Measurements from ENCODE around the gene KCNMB1. TPM values are rescaled to one million over a fixed set of nuclear protein-coding genes. Genes with fewer than 3 reads are reported as not detected.

Gene KCNMB1
- total and polyA plus RNA-seq, 7 experiments from 2014 or later, result 0.48 to 5.6 TPM; not detected in 5

DNA sequence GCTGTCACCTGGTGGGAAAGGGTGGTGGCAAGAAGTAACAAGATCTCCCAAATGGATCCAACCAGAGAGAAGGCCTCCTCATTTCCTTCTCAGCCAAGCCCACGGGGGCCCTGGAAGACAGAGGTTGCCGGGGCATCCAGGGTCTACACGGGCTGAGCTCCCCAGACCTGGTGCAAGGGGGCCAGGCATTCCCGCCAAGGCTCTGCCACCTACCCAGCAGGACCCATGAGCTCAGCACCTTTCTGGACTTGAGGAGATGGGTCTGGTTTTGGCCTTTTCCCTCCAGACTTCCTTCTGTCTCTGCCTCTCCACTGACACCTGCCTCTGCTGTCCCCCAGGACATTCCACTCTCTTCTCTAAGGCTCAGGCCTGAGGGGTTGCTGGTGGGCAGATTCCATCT lies 42.4 kb upstream of the KCNMB1 start:
- H3K4me1 ChIP-seq (ENCODE audit: control insufficient read depth in 2 of 2, insufficient read depth in 2 of 2, low read length in 2 of 2), result no peaks in the 10 kb centered on the region
- no peaks in the 10 kb centered on the region for H3K27me3 ChIP-seq (ENCODE audit: control insufficient read depth in 2 of 2, insufficient read depth in 2 of 2, low read length in 2 of 2)
- no peaks in the 10 kb centered on the region for H3K9me3 ChIP-seq (ENCODE audit: control insufficient read depth in 2 of 3, low read length in 3 of 3)
- ATAC-seq (no peak), DNase-seq (no peak)
- no peaks in the 10 kb centered on the region for H3K4me1 Mint-ChIP-seq
- H3K36me3 ChIP-seq (ENCODE audit: control insufficient read depth in 2 of 3, insufficient read depth in 3 of 3, low read length in 3 of 3), result no peaks in the 10 kb centered on the region
- POLR2A ChIA-PET, result no interaction called here
- H3K9me3 Mint-ChIP-seq, result peaks cover 0 to 5% (median 0%) of the 10 kb centered on the region in 11 donors
- peaks cover 0 to 13% (median 9%) of the 10 kb centered on the region in 5 donors for H3K27me3 Mint-ChIP-seq
- no peak overlapping the region for H3K4me3 ChIP-seq (ENCODE audit: low read length)
- H3K36me3 Mint-ChIP-seq, result no peaks in the 10 kb centered on the region
- CTCF ChIA-PET, result interaction anchor here (0.7 kb wide), 1 partner anchor 15 kb away, joined by 3 read pairs; no protein-coding TSS in a partner anchor
- no peak overlapping the region for H3K4me3 Mint-ChIP-seq
- intact Hi-C loops (cut with micrococcal nuclease), result no loop called here
- H3K27ac ChIP-seq (ENCODE audit: low read depth, low read length), result no peak overlapping the region
- no peak overlapping the region for H3K27ac Mint-ChIP-seq

DNA sequence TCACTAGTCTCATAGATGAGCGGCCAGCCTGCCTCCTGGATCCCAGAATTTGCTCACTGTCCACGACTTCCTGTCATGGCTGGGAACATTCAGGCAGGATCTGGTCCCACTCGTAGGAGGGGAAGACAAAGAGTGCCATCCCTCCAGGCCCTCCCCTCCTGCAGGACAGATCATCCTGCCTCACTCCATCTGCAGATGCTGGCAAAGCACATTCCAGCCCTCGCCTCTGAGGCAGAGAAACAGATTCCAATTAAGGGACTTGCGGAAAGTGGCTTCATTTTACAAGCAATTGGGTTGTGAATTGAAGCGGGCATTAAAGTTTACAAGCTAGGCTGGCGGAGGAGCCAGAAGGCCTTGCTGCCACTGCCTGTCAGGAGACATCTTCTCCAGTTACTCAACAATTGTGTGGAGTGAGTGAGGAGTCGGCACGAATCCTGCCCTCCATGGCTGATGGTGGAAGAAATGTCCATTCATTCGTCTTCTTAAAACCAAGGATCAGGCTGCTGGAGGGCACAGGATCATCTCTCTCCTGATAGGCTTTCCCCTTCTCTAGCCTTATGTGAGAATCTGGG lies 41.8 kb upstream of the KCNMB1 start:
- Histone ChIP-seq H3K27me3 (ENCODE audit: control insufficient read depth in 2 of 2, insufficient read depth in 2 of 2, low read length in 2 of 2) (no peaks in the 10 kb centered on the region), H3K27ac (ENCODE audit: low read depth, low read length) (no peak overlapping the region), H3K36me3 (ENCODE audit: control insufficient read depth in 2 of 3, insufficient read depth in 3 of 3, low read length in 3 of 3) (no peaks in the 10 kb centered on the region), H3K4me1 (ENCODE audit: control insufficient read depth in 2 of 2, insufficient read depth in 2 of 2, low read length in 2 of 2) (no peaks in the 10 kb centered on the region), H3K9me3 (ENCODE audit: control insufficient read depth in 2 of 3, low read length in 3 of 3) (no peaks in the 10 kb centered on the region), H3K4me3 (ENCODE audit: low read length) (no peak overlapping the region)
- DNase-seq (no peak), ATAC-seq (no peak)
- H3K27me3 Mint-ChIP-seq, result peaks cover 0 to 13% (median 9%) of the 10 kb centered on the region in 5 donors
- no peaks in the 10 kb centered on the region for H3K36me3 Mint-ChIP-seq
- peaks cover 0 to 5% (median 0%) of the 10 kb centered on the region in 11 donors for H3K9me3 Mint-ChIP-seq
- no peaks in the 10 kb centered on the region for H3K4me1 Mint-ChIP-seq
- ChIA-PET POLR2A (no interaction called here), CTCF (interaction anchor here (0.6 to 0.7 kb wide), 2 partner anchors 15 to 208 kb away, joined by 3 read pairs; no protein-coding TSS in a partner anchor)
- H3K27ac Mint-ChIP-seq, result no peak overlapping the region
- no peak overlapping the region for H3K4me3 Mint-ChIP-seq
- intact Hi-C loops (cut with micrococcal nuclease), result no loop called here

GRCh38 chr5:170430256-170430655 lies 41.1 kb upstream of the KCNMB1 start:
- Mint-ChIP-seq H3K36me3 (no peaks in the 10 kb centered on the region), H3K27me3 (peaks cover 0 to 13% (median 9%) of the 10 kb centered on the region in 5 donors), H3K4me3 (no peak overlapping the region), H3K9me3 (peaks cover 0 to 5% (median 0%) of the 10 kb centered on the region in 11 donors), H3K4me1 (no peaks in the 10 kb centered on the region), H3K27ac (no peak overlapping the region)
- ChIA-PET CTCF (no interaction called here), POLR2A (no interaction called here)
- ATAC-seq (no peak), DNase-seq (no peak)
- Histone ChIP-seq H3K4me3 (ENCODE audit: low read length) (no peak overlapping the region), H3K9me3 (ENCODE audit: control insufficient read depth in 2 of 3, low read length in 3 of 3) (no peaks in the 10 kb centered on the region), H3K27ac (ENCODE audit: low read depth, low read length) (no peak overlapping the region), H3K36me3 (ENCODE audit: control insufficient read depth in 2 of 3, insufficient read depth in 3 of 3, low read length in 3 of 3) (no peaks in the 10 kb centered on the region), H3K27me3 (ENCODE audit: control insufficient read depth in 2 of 2, insufficient read depth in 2 of 2, low read length in 2 of 2) (no peaks in the 10 kb centered on the region), H3K4me1 (ENCODE audit: control insufficient read depth in 2 of 2, insufficient read depth in 2 of 2, low read length in 2 of 2) (no peaks in the 10 kb centered on the region)
- intact Hi-C loops (cut with micrococcal nuclease), result no loop called here

DNA sequence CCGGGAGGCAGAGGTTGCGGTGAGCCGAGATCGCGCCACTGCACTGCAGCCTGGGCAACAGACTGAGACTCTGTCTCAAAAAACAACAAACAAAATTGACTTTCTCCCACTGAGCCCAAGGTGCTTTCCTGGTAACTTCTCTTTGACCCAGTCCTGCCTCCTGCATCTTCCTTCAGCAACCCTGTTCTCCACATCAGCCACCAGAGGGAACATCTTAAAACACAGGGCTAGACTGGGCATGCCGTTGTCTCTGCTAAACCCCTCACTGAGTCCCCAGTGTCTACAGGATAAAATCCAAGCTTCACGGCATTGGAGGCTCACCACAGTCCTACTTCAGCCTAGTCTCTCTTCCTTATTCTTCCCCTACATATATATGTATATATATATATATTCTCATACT lies 39.8 kb upstream of the KCNMB1 start:
- H3K4me1 Mint-ChIP-seq, result no peaks in the 10 kb centered on the region
- ChIA-PET POLR2A (no interaction called here), CTCF (no interaction called here)
- no peak overlapping the region for H3K4me3 ChIP-seq (ENCODE audit: low read length)
- H3K36me3 Mint-ChIP-seq, result no peaks in the 10 kb centered on the region
- H3K4me1 ChIP-seq (ENCODE audit: control insufficient read depth in 2 of 2, insufficient read depth in 2 of 2, low read length in 2 of 2), result no peaks in the 10 kb centered on the region
- H3K27me3 Mint-ChIP-seq, result peaks cover 0 to 15% (median 9%) of the 10 kb centered on the region in 5 donors
- no peak overlapping the region for H3K27ac Mint-ChIP-seq
- H3K4me3 Mint-ChIP-seq, result no peak overlapping the region
- H3K27ac ChIP-seq (ENCODE audit: low read depth, low read length), result no peak overlapping the region
- DNase-seq (no peak), ATAC-seq (no peak)
- no peaks in the 10 kb centered on the region for H3K36me3 ChIP-seq (ENCODE audit: control insufficient read depth in 2 of 3, insufficient read depth in 3 of 3, low read length in 3 of 3)
- peaks cover 0 to 5% (median 0%) of the 10 kb centered on the region in 11 donors for H3K9me3 Mint-ChIP-seq
- H3K27me3 ChIP-seq (ENCODE audit: control insufficient read depth in 2 of 2, insufficient read depth in 2 of 2, low read length in 2 of 2), result no peaks in the 10 kb centered on the region
- intact Hi-C loops (cut with micrococcal nuclease), result no loop called here
- H3K9me3 ChIP-seq (ENCODE audit: control insufficient read depth in 2 of 3, low read length in 3 of 3), result no peaks in the 10 kb centered on the region

DNA sequence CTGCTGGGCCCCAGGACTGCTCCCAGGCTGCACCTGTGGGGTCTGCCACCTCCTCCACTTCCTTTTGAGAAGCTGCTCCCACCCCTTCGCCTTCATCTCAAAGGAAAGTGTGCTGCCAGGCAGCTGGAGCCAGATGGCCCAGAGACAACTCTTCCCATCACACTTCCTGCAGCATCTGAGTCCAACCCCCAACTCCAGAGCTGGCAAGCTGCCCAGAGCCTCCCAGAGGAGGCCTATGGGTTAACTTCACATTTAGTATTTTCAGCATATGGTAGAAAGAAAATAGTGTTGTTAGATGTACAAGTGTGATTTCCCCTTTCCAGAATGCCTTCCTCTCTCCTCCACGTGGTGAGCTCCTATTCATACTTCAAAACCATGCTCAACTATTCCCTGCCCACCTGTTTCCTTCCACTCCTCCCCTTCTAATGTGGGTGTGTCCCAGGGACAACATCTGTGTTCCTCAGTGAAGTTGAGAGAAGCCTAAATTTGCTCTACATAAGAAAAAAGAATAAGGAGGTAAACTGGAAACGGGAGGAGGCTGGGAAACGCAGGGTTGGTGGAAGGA lies 38.6 kb upstream of the KCNMB1 start:
- no peaks in the 10 kb centered on the region for H3K4me1 Mint-ChIP-seq
- H3K27me3 ChIP-seq (ENCODE audit: control insufficient read depth in 2 of 2, insufficient read depth in 2 of 2, low read length in 2 of 2), result no peaks in the 10 kb centered on the region
- H3K27ac ChIP-seq (ENCODE audit: low read depth, low read length), result no peak overlapping the region
- no peak for ATAC-seq
- no peaks in the 10 kb centered on the region for H3K36me3 Mint-ChIP-seq
- no peak overlapping the region for H3K4me3 Mint-ChIP-seq
- no peak for DNase-seq
- no peaks in the 10 kb centered on the region for H3K9me3 ChIP-seq (ENCODE audit: control insufficient read depth in 2 of 3, low read length in 3 of 3)
- POLR2A ChIA-PET, result interaction anchor here (0.6 kb wide), 1 partner anchor 206 kb away, joined by 7 read pairs; no protein-coding TSS in a partner anchor
- no peaks in the 10 kb centered on the region for H3K4me1 ChIP-seq (ENCODE audit: control insufficient read depth in 2 of 2, insufficient read depth in 2 of 2, low read length in 2 of 2)
- CTCF ChIA-PET, result interaction anchor here (0.8 to 1.0 kb wide), 2 partner anchors 10 to 12 kb away, joined by 3 read pairs; no protein-coding TSS in a partner anchor
- H3K36me3 ChIP-seq (ENCODE audit: control insufficient read depth in 2 of 3, insufficient read depth in 3 of 3, low read length in 3 of 3), result no peaks in the 10 kb centered on the region
- intact Hi-C loops (cut with micrococcal nuclease), result no loop called here
- H3K4me3 ChIP-seq (ENCODE audit: low read length), result no peak overlapping the region
- H3K27ac Mint-ChIP-seq, result no peak overlapping the region
- peaks cover 0 to 4% (median 0%) of the 10 kb centered on the region in 11 donors for H3K9me3 Mint-ChIP-seq
- H3K27me3 Mint-ChIP-seq, result peaks cover 0 to 25% (median 9%) of the 10 kb centered on the region in 5 donors

DNA sequence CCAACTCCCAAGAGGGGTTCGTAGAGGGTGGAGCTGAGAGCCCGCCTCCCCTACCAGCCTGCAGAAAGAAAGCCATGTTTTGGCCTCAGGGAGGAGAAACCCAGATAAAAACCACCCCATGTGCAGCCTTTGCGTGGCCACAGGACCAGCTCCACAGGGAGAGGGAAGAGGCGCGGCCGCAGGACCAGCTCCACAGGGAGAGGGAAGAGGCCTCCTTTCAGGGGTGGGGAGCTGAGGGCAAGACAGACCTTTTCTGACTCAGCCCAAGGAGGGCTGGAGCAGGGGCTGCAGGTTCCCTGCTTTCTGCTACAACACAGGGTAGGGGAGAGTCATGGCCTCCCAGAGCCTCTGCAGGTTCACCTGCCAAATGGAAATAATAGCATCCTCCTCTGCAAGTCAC lies 37.6 kb upstream of the KCNMB1 start:
- H3K27ac ChIP-seq (ENCODE audit: low read depth, low read length), result no peak overlapping the region
- intact Hi-C loops (cut with micrococcal nuclease), result no loop called here
- no peak overlapping the region for H3K4me3 ChIP-seq (ENCODE audit: low read length)
- POLR2A ChIA-PET, result no interaction called here
- Mint-ChIP-seq H3K27ac (no peak overlapping the region), H3K27me3 (peaks cover 0 to 30% (median 9%) of the 10 kb centered on the region in 5 donors), H3K4me1 (no peaks in the 10 kb centered on the region), H3K9me3 (no peaks in the 10 kb centered on the region), H3K36me3 (no peaks in the 10 kb centered on the region), H3K4me3 (no peak overlapping the region)
- H3K27me3 ChIP-seq (ENCODE audit: control insufficient read depth in 2 of 2, insufficient read depth in 2 of 2, low read length in 2 of 2), result no peaks in the 10 kb centered on the region
- ATAC-seq (no peak), DNase-seq (no peak)
- no peaks in the 10 kb centered on the region for H3K9me3 ChIP-seq (ENCODE audit: control insufficient read depth in 2 of 3, low read length in 3 of 3)
- CTCF ChIA-PET, result interaction anchor here (0.8 to 1.0 kb wide), 2 partner anchors 11 kb away, joined by 3 read pairs; no protein-coding TSS in a partner anchor
- H3K4me1 ChIP-seq (ENCODE audit: control insufficient read depth in 2 of 2, insufficient read depth in 2 of 2, low read length in 2 of 2), result no peaks in the 10 kb centered on the region
- no peaks in the 10 kb centered on the region for H3K36me3 ChIP-seq (ENCODE audit: control insufficient read depth in 2 of 3, insufficient read depth in 3 of 3, low read length in 3 of 3)
